ENCODE data around the gene ERVH48-1. TPM values are rescaled to one million over a fixed set of nuclear protein-coding genes. Genes with fewer than 3 reads are reported as not detected.
A peak's percentile ranks its signal among the peaks of the same experiment; 100 is the strongest.

The ERVH48-1 gene
- not detected for total RNA-seq

DNA sequence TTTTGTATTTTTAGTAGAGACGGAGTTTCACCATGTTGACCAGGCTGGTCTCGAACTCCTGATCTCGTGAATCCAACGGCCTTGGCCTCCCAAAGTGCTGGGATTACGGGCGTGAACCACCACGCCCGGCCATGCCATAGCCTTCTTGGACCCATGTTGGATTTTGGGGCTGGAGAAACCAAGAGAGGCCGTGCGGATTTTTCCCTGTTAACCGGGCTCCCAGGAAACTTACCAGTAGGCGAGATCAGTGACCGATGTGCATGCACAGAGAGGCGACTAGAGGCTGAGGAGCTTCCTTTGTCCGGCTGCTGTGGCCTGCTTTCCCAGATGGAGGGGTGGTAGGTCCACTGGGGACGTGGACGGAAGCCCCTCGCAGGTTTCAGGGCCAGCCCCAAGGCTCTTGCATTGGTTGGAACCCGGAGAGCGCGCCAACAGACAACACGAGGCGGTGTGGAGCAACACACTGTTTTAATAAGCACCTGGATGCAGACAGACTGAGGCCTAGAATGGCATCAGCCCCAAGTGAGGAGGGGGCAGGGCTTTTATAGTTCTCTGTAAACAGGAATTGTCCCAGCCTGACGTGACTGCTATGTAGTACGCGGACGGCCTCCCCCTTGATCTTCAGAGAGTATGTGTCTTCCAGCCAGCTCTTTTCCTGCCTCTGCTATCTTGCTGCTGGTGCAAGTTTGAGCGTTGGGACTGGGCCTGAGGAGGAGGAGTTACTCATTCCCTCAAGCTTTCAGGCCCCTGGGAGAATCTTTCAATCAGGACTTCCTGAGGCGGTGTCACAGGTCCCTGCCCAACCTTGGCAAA lies at the start of gene ERVH48-1:
Gene ERVH48-1, minus strand, starts transcription at position 517 of the 813 bp plus-strand sequence. CDS start 6,624 bp downstream, outside the sequence.
- Histone ChIP-seq H3K27me3 (no peaks in the 10 kb centered on the region), H3K36me3 (no peaks in the 10 kb centered on the region), H3K9me3 (no peaks in the 10 kb centered on the region), H3K4me1 (no peaks in the 10 kb centered on the region), H3K4me3 (no peak within 1 kb of the TSS), H3K27ac (no peak within 1 kb of the TSS)
- DNase-seq (ENCODE audit: low spot score in 2 of 2) = no peak
- intact Hi-C loops (cut with DNase I; ENCODE audit: low total_unique reads) = no loop called here
- TF ChIP-seq, protein P1, sequence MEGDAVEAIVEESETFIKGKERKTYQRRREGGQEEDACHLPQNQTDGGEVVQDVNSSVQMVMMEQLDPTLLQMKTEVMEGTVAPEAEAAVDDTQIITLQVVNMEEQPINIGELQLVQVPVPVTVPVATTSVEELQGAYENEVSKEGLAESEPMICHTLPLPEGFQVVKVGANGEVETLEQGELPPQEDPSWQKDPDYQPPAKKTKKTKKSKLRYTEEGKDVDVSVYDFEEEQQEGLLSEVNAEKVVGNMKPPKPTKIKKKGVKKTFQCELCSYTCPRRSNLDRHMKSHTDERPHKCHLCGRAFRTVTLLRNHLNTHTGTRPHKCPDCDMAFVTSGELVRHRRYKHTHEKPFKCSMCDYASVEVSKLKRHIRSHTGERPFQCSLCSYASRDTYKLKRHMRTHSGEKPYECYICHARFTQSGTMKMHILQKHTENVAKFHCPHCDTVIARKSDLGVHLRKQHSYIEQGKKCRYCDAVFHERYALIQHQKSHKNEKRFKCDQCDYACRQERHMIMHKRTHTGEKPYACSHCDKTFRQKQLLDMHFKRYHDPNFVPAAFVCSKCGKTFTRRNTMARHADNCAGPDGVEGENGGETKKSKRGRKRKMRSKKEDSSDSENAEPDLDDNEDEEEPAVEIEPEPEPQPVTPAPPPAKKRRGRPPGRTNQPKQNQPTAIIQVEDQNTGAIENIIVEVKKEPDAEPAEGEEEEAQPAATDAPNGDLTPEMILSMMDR (IDR thresholded peaks at IDR 0.05) = no peak
- TF ChIP-seq POLR2AphosphoS5 (IDR thresholded peaks at IDR 0.05) = no peak
- no peak for TF ChIP-seq POLR2A (IDR thresholded peaks at IDR 0.05)

- no peaks in the 10 kb centered on the region for H3K9me3 ChIP-seq
- H3K4me1 ChIP-seq = peaks cover 0 to 13% of the 10 kb centered on the region in 2 donors
- no peaks in the 10 kb centered on the region for H3K36me3 ChIP-seq
- peak; percentile 58 to 77 (median 71) for TF ChIP-seq POLR2AphosphoS5 (IDR thresholded peaks at IDR 0.05)
- TF ChIP-seq, protein P1 (IDR thresholded peaks at IDR 0.05) = peak in 1 of 3 donors; percentile 33
- no peak for TF ChIP-seq POLR2A (IDR thresholded peaks at IDR 0.05)
- intact Hi-C loops (cut with DNase I; ENCODE audit: low total_unique reads) = no loop called here
- peak; percentile 98 to 99 for DNase-seq (ENCODE audit: low spot score in 2 of 2)
- peak within 1 kb of the TSS; percentile 98 to 99 for H3K27ac ChIP-seq
- H3K4me3 ChIP-seq = peak within 1 kb of the TSS; percentile 79 to 86 (median 80)
- H3K27me3 ChIP-seq = no peaks in the 10 kb centered on the region
Measured at GRCh38 chr21:42973991-42974831, 48.8 kb upstream of the ERVH48-1 start, which contains the start of gene PKNOX1. Gene PKNOX1 (plus strand): TSS chr21:42974562. CDS start chr21:43004382, 29,820 bp downstream.

DNA sequence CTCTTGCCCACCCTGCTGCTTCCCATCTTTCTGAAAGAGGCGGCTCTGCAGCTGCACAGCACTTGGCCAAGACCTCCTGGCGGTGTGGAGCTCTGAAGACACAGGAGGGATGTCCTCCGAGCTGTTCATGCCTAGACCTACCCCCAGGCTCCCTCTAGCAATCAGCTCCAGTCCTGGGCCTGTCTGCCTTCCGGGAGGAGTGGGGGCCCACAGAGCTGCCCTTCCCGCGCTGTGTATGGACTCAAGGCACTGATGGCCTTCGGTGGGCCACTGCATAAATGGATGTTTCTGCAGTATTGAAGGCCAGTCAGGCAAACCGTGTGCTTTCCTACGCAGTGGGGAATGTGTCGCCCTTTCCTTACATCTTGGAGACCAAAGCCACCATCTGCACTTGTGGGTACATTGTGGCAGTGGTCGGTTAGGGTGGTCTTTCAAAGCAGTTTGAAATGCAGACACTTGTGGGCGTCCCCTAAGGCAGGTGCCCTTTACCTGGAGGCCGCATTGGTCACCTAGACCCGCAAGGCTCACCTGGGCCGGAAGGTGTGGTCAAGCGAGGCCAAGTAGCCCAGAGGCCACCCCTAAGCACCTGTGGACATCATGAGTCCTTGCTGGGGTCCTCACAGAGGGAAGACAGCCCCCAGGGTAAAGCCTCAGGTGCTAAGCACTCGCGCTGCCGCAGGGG lies 48.0 kb upstream of the ERVH48-1 start:
- DNase-seq (ENCODE audit: low spot score in 2 of 2) = peak in 1 of 2 donors; percentile 30
- peak overlapping the region; percentile 50 to 79 (median 71) for H3K4me3 ChIP-seq
- H3K9me3 ChIP-seq = no peaks in the 10 kb centered on the region
- peak overlapping the region; percentile 92 to 98 for H3K27ac ChIP-seq
- H3K27me3 ChIP-seq = no peaks in the 10 kb centered on the region
- intact Hi-C loops (cut with DNase I; ENCODE audit: low total_unique reads) = no loop called here
- TF ChIP-seq POLR2A (IDR thresholded peaks at IDR 0.05) (no peak), POLR2AphosphoS5 (IDR thresholded peaks at IDR 0.05) (no peak)
- TF ChIP-seq, protein P1 (IDR thresholded peaks at IDR 0.05) = peak in 1 of 3 donors; percentile 33
- no peaks in the 10 kb centered on the region for H3K36me3 ChIP-seq
- peaks cover 0 to 13% of the 10 kb centered on the region in 2 donors for H3K4me1 ChIP-seq

GRCh38 chr21:42971897-42972275 lies 46.5 kb upstream of the ERVH48-1 start:
- Histone ChIP-seq H3K9me3 (no peaks in the 10 kb centered on the region), H3K27ac (peak overlapping the region; percentile 67 to 75), H3K36me3 (no peaks in the 10 kb centered on the region), H3K4me3 (no peak overlapping the region), H3K4me1 (peaks cover 0 to 13% of the 10 kb centered on the region in 2 donors), H3K27me3 (no peaks in the 10 kb centered on the region)
- intact Hi-C loops (cut with DNase I; ENCODE audit: low total_unique reads) = no loop called here
- no peak for DNase-seq (ENCODE audit: low spot score in 2 of 2)
- TF ChIP-seq, protein P1 (IDR thresholded peaks at IDR 0.05) = no peak
- TF ChIP-seq POLR2AphosphoS5 (IDR thresholded peaks at IDR 0.05) (no peak), POLR2A (IDR thresholded peaks at IDR 0.05) (no peak)

Measured in breast epithelium (tissue), 4 donors.